Fibroblast of lung (primary cell): Measurements from ENCODE around the gene IL36B.

Experiments used
- CTCF ChIP-seq, 2 donors: IDR thresholded peaks in 1 of 2; conservative IDR thresholded peaks in 1 of 2; 1 replicate in 1 of 2; 2 replicates in 1 of 2; pipeline ENCODE4 v1.5.1; 2011 to 2012; ENCODE audit warnings: low read length in 2 of 2, control low read depth in 1 of 2, inconsistent platforms in 1 of 2, low read depth in 1 of 2, mild to moderate bottlenecking in 1 of 2
- EZH2 ChIP-seq: IDR thresholded peaks from 2 replicates; pipeline ENCODE4 v1.5.1; 2012; ENCODE audit warnings: low read length, control low read depth, mild to moderate bottlenecking; ENCODE audit errors: missing control alignments

DNA sequence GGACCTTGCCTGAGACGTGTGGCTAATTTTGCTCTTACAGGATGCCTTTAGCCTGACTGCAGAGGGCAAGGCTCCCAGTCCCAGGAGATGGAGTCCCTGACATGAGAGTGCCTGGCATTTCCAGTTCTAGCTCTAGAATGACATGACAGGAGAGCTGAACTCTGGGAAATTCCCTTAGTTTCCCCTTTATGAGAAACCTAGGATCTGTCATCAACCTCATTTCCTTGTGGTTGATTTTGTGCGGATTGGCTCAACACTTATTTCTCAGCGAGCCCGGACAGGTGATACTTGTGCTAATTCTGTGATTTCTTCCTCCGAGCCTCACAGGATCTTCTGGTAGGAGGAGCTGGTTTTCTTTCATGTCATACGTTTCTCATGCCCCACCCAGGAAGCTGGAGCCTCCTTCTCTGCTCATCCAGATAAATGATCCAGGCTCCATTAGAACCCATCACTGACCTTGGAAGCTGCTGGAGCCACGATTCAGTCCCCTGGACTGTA, 75.1 kb downstream of the IL36B start, which contains the start of gene IL36G:
- no peak for TF ChIP-seq EZH2
- TF ChIP-seq CTCF (conservative IDR thresholded peaks at IDR 0.05 in 1 of 2, IDR thresholded peaks at IDR 0.05 in 1 of 2; ENCODE audit: low read depth in 1 of 2, low read length in 2 of 2), result no peak
